Effector memory CD8-positive, alpha-beta T cell (primary cell): Measurements from ENCODE around the gene GRPEL2.

Experiments
- ATAC-seq: fragments of 150-1000 bp; cut with Tn5 transposase; replicated peaks from 2 replicates; pipeline ENCODE4 v1.10.0; 2021; ENCODE audit warnings: mild to moderate bottlenecking, moderate library complexity
- DNase-seq, 3 experiments: peaks; one replicate each; pipeline ENCODE4 v3.0.0; 2021
- H3K27ac Mint-ChIP-seq, 2 donors: one replicate each; pipeline ENCODE4 v1.8.0; 2022; ENCODE audit warnings: mild to moderate bottlenecking in 2 of 2, mixed read lengths in 2 of 2, moderate library complexity in 2 of 2
- H3K27me3 Mint-ChIP-seq, 2 donors: one replicate each; pipeline ENCODE4 v1.8.0; 2022; ENCODE audit warnings: mixed read lengths in 2 of 2
- H3K36me3 Mint-ChIP-seq: one replicate; pipeline ENCODE4 v1.8.0; 2022; ENCODE audit warnings: mild to moderate bottlenecking, moderate library complexity, mixed read lengths; ENCODE audit not compliant: insufficient read depth
- H3K4me1 Mint-ChIP-seq, 2 donors: one replicate each; pipeline ENCODE4 v1.8.0; 2022; ENCODE audit warnings: low read depth in 2 of 2, mixed read lengths in 2 of 2
- H3K4me3 Mint-ChIP-seq, 2 donors: one replicate each; pipeline ENCODE4 v1.8.0; 2022; ENCODE audit warnings: mild to moderate bottlenecking in 2 of 2, mixed read lengths in 2 of 2, moderate library complexity in 2 of 2
- H3K9me3 Mint-ChIP-seq, 2 donors: one replicate each; pipeline ENCODE4 v1.8.0; 2022; ENCODE audit warnings: mixed read lengths in 2 of 2

GRPEL2 gene

GRCh38 chr5:149367972-149368645, 22.8 kb downstream of the GRPEL2 start:
- no peak for DNase-seq
- ATAC-seq = no peak
- peaks cover 9 to 14% of the 10 kb centered on the region in 2 donors for H3K4me1 Mint-ChIP-seq
- H3K9me3 Mint-ChIP-seq = no peaks in the 10 kb centered on the region
- H3K36me3 Mint-ChIP-seq = peaks cover 2% of the 10 kb centered on the region
- H3K27ac Mint-ChIP-seq = peak overlapping the region in 1 of 2 donors; percentile 46
- H3K27me3 Mint-ChIP-seq = no peaks in the 10 kb centered on the region
- no peak overlapping the region for H3K4me3 Mint-ChIP-seq

- H3K36me3 Mint-ChIP-seq = no peaks in the 10 kb centered on the region
- H3K4me3 Mint-ChIP-seq = no peak overlapping the region
- DNase-seq (no peak), ATAC-seq (no peak)
- peaks cover 9 to 14% of the 10 kb centered on the region in 2 donors for H3K4me1 Mint-ChIP-seq
- no peaks in the 10 kb centered on the region for H3K9me3 Mint-ChIP-seq
- no peak overlapping the region for H3K27ac Mint-ChIP-seq
- no peaks in the 10 kb centered on the region for H3K27me3 Mint-ChIP-seq
Observed at GRCh38 chr5:149370878-149371277, 25.6 kb downstream of the GRPEL2 start.

GRCh38 chr5:149371296-149371962, 26.1 kb downstream of the GRPEL2 start:
- DNase-seq (peak; percentile 62 to 65 (median 64)), ATAC-seq (peak; percentile 94)
- peaks cover 9 to 14% of the 10 kb centered on the region in 2 donors for H3K4me1 Mint-ChIP-seq
- no peaks in the 10 kb centered on the region for H3K36me3 Mint-ChIP-seq
- H3K9me3 Mint-ChIP-seq = no peaks in the 10 kb centered on the region
- H3K27ac Mint-ChIP-seq = no peak overlapping the region
- no peak overlapping the region for H3K4me3 Mint-ChIP-seq
- H3K27me3 Mint-ChIP-seq = no peaks in the 10 kb centered on the region

- no peaks in the 10 kb centered on the region for H3K27me3 Mint-ChIP-seq
- ATAC-seq = no peak
- H3K9me3 Mint-ChIP-seq = no peaks in the 10 kb centered on the region
- H3K4me1 Mint-ChIP-seq = peaks cover 2 to 12% of the 10 kb centered on the region in 2 donors
- no peak overlapping the region for H3K27ac Mint-ChIP-seq
- no peak for DNase-seq
- H3K4me3 Mint-ChIP-seq = no peak overlapping the region
- no peaks in the 10 kb centered on the region for H3K36me3 Mint-ChIP-seq
Observed at GRCh38 chr5:149372076-149372795, 26.9 kb downstream of the GRPEL2 start.

GRCh38 chr5:149372932-149373331, 27.6 kb downstream of the GRPEL2 start:
- Mint-ChIP-seq H3K27me3 (peaks cover 0 to under 1% of the 10 kb centered on the region in 2 donors), H3K4me3 (no peak overlapping the region), H3K27ac (no peak overlapping the region), H3K4me1 (peaks cover 0 to 8% of the 10 kb centered on the region in 2 donors), H3K9me3 (no peaks in the 10 kb centered on the region), H3K36me3 (no peaks in the 10 kb centered on the region)
- ATAC-seq (no peak), DNase-seq (no peak)

- H3K4me3 Mint-ChIP-seq = no peak overlapping the region
- no peak for ATAC-seq
- DNase-seq = no peak
- H3K36me3 Mint-ChIP-seq = no peaks in the 10 kb centered on the region
- peaks cover 0 to 4% of the 10 kb centered on the region in 2 donors for H3K4me1 Mint-ChIP-seq
- H3K27ac Mint-ChIP-seq = no peak overlapping the region
- no peaks in the 10 kb centered on the region for H3K9me3 Mint-ChIP-seq
- peaks cover 0 to 14% of the 10 kb centered on the region in 2 donors for H3K27me3 Mint-ChIP-seq
Observed at GRCh38 chr5:149374303-149374702, 29.0 kb downstream of the GRPEL2 start.

- H3K4me1 Mint-ChIP-seq = peaks cover 0 to 4% of the 10 kb centered on the region in 2 donors
- DNase-seq = no peak
- peaks cover 0 to 15% of the 10 kb centered on the region in 2 donors for H3K27me3 Mint-ChIP-seq
- no peaks in the 10 kb centered on the region for H3K9me3 Mint-ChIP-seq
- H3K27ac Mint-ChIP-seq = no peak overlapping the region
- no peak for ATAC-seq
- no peaks in the 10 kb centered on the region for H3K36me3 Mint-ChIP-seq
- no peak overlapping the region for H3K4me3 Mint-ChIP-seq
Observed at GRCh38 chr5:149374801-149375200, 29.5 kb downstream of the GRPEL2 start.

- H3K9me3 Mint-ChIP-seq = no peaks in the 10 kb centered on the region
- H3K27me3 Mint-ChIP-seq = peaks cover 3 to 20% of the 10 kb centered on the region in 2 donors
- no peak for ATAC-seq
- H3K4me3 Mint-ChIP-seq = no peak overlapping the region
- no peak overlapping the region for H3K27ac Mint-ChIP-seq
- H3K36me3 Mint-ChIP-seq = no peaks in the 10 kb centered on the region
- no peak for DNase-seq
- peaks cover 0 to 4% of the 10 kb centered on the region in 2 donors for H3K4me1 Mint-ChIP-seq
Observed at GRCh38 chr5:149375434-149375833, 30.1 kb downstream of the GRPEL2 start.

- Mint-ChIP-seq H3K4me1 (peaks cover 0 to 4% of the 10 kb centered on the region in 2 donors), H3K27me3 (peaks cover 6 to 26% of the 10 kb centered on the region in 2 donors), H3K27ac (no peak overlapping the region), H3K36me3 (no peaks in the 10 kb centered on the region), H3K4me3 (no peak overlapping the region), H3K9me3 (no peaks in the 10 kb centered on the region)
- ATAC-seq (no peak), DNase-seq (no peak)
Observed at GRCh38 chr5:149376104-149376503, 30.8 kb downstream of the GRPEL2 start.

GRCh38 chr5:149376711-149377447, 31.6 kb downstream of the GRPEL2 start:
- H3K27me3 Mint-ChIP-seq = peaks cover 12 to 34% of the 10 kb centered on the region in 2 donors
- H3K36me3 Mint-ChIP-seq = no peaks in the 10 kb centered on the region
- H3K9me3 Mint-ChIP-seq = no peaks in the 10 kb centered on the region
- H3K4me3 Mint-ChIP-seq = no peak overlapping the region
- ATAC-seq (no peak), DNase-seq (no peak)
- peaks cover 2 to 6% of the 10 kb centered on the region in 2 donors for H3K4me1 Mint-ChIP-seq
- no peak overlapping the region for H3K27ac Mint-ChIP-seq

- peaks cover 4 to 7% of the 10 kb centered on the region in 2 donors for H3K4me1 Mint-ChIP-seq
- no peak overlapping the region for H3K27ac Mint-ChIP-seq
- H3K36me3 Mint-ChIP-seq = no peaks in the 10 kb centered on the region
- H3K9me3 Mint-ChIP-seq = no peaks in the 10 kb centered on the region
- no peak for ATAC-seq
- peaks cover 12 to 34% of the 10 kb centered on the region in 2 donors for H3K27me3 Mint-ChIP-seq
- DNase-seq = no peak
- H3K4me3 Mint-ChIP-seq = no peak overlapping the region
Observed at GRCh38 chr5:149378241-149378820, 33.0 kb downstream of the GRPEL2 start.

- Mint-ChIP-seq H3K27ac (no peak within 1 kb of the TSS), H3K36me3 (no peaks in the 10 kb centered on the region), H3K4me1 (peaks cover 4 to 7% of the 10 kb centered on the region in 2 donors), H3K4me3 (no peak within 1 kb of the TSS), H3K27me3 (peaks cover 12 to 34% of the 10 kb centered on the region in 2 donors), H3K9me3 (no peaks in the 10 kb centered on the region)
- ATAC-seq (no peak), DNase-seq (no peak)
Observed at GRCh38 chr5:149379177-149379761, 34.0 kb downstream of the GRPEL2 start, which contains the start of gene IL17B. TSS of gene IL17B (minus strand) at chr5:149379292. CDS start at chr5:149379225, 67 bp downstream.
